ENCODE data around the gene SLC41A3.
"Not testable (repeated sequence)": the region's sequence is repeated elsewhere in the genome, so short reads cannot be mapped to it uniquely, and the experiment has no call there.

DNA sequence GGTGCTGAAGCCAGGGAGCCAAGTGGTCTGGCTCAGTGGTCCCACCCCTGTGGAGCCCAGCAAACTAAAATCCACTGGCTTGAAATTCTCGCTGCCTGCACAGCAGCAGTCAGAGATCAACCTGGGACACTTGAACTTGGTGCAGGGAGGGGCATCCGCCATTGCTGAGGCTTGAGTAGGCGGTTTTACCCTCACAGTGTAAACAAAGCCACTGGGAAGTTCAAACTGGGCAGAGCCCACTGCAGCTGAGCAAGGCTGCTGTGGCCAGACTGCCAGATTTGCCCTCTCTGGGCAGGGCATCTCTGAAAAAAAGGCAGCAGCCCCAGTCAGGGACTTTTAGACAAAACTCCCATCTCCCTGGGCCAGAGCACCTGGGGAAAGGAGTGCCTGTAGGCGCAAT, 87.2 kb downstream of the SLC41A3 start:
- TF ChIP-seq, protein P1, sequence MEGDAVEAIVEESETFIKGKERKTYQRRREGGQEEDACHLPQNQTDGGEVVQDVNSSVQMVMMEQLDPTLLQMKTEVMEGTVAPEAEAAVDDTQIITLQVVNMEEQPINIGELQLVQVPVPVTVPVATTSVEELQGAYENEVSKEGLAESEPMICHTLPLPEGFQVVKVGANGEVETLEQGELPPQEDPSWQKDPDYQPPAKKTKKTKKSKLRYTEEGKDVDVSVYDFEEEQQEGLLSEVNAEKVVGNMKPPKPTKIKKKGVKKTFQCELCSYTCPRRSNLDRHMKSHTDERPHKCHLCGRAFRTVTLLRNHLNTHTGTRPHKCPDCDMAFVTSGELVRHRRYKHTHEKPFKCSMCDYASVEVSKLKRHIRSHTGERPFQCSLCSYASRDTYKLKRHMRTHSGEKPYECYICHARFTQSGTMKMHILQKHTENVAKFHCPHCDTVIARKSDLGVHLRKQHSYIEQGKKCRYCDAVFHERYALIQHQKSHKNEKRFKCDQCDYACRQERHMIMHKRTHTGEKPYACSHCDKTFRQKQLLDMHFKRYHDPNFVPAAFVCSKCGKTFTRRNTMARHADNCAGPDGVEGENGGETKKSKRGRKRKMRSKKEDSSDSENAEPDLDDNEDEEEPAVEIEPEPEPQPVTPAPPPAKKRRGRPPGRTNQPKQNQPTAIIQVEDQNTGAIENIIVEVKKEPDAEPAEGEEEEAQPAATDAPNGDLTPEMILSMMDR (IDR thresholded peaks at IDR 0.05) = not testable (repeated sequence)
- TF ChIP-seq EP300, POLR2AphosphoS5 (IDR thresholded peaks at IDR 0.05): not testable (repeated sequence)
